H9 (cell line): ENCODE data around the gene PRSS50. TPM values are rescaled to one million over a fixed set of nuclear protein-coding genes. Genes with fewer than 3 reads are reported as not detected.

ENCODE experiments used
- DNase-seq: peaks from one replicate; pipeline ENCODE4 v3.0.0-alpha.2; 2017
- H2AFZ ChIP-seq: one replicate; pipeline ENCODE4 v1.6.1; 2013; ENCODE audit warnings: mild to moderate bottlenecking, low read length, control low read depth, moderate library complexity
- H2AK5ac ChIP-seq: 2 replicates; pipeline ENCODE4 v1.6.1; 2013; ENCODE audit warnings: low read length, control low read depth, mixed read lengths; ENCODE audit not compliant: insufficient read length
- H2BK120ac ChIP-seq: one replicate; pipeline ENCODE4 v1.6.1; 2013; ENCODE audit warnings: low read depth, mild to moderate bottlenecking, low read length, control low read depth, inconsistent platforms; ENCODE audit not compliant: poor library complexity, severe bottlenecking
- H2BK12ac ChIP-seq: 2 replicates; pipeline ENCODE4 v1.6.1; 2013; ENCODE audit warnings: low read length, control low read depth, mixed read lengths, low read depth; ENCODE audit not compliant: insufficient read length
- H2BK15ac ChIP-seq: 2 replicates; pipeline ENCODE4 v1.6.1; 2013; ENCODE audit warnings: low read depth, low read length, control low read depth
- H2BK20ac ChIP-seq: one replicate; pipeline ENCODE4 v1.6.1; 2013; ENCODE audit warnings: low read depth, mild to moderate bottlenecking, low read length, control low read depth, inconsistent platforms; ENCODE audit not compliant: poor library complexity, severe bottlenecking
- H2BK5ac ChIP-seq: 2 replicates; pipeline ENCODE4 v1.6.1; 2013; ENCODE audit warnings: low read length, control low read depth, mixed read lengths; ENCODE audit not compliant: insufficient read length
- H3K14ac ChIP-seq: 2 replicates; pipeline ENCODE4 v1.6.1; 2013; ENCODE audit warnings: low read length, control low read depth; ENCODE audit not compliant: insufficient read depth
- H3K18ac ChIP-seq: 2 replicates; pipeline ENCODE4 v1.6.1; 2013; ENCODE audit warnings: low read depth, mild to moderate bottlenecking, mixed read lengths, low read length, control low read depth; ENCODE audit not compliant: insufficient read length
- H3K23ac ChIP-seq: 2 replicates; pipeline ENCODE4 v1.6.1; 2013; ENCODE audit warnings: low read length, control low read depth, mixed read lengths, low read depth; ENCODE audit not compliant: insufficient read length
- H3K23me2 ChIP-seq: 2 replicates; pipeline ENCODE4 v1.6.1; 2013; ENCODE audit warnings: low read depth, mild to moderate bottlenecking, mixed read lengths, low read length, control low read depth; ENCODE audit not compliant: insufficient read length, poor library complexity, severe bottlenecking
- H3K27ac ChIP-seq: 2 replicates; pipeline ENCODE4 v1.5.1; 2013; ENCODE audit warnings: low read length, control low read depth, mixed read lengths, low read depth; ENCODE audit not compliant: insufficient read length
- H3K27me3 ChIP-seq: 2 replicates; pipeline ENCODE4 v1.6.1; 2013; ENCODE audit warnings: low read length, control low read depth, inconsistent platforms; ENCODE audit not compliant: insufficient read depth
- H3K4ac ChIP-seq: 2 replicates; pipeline ENCODE4 v1.6.1; 2013; ENCODE audit warnings: low read depth, mild to moderate bottlenecking, control low read depth, inconsistent platforms, low read length, moderate library complexity
- H3K4me1 ChIP-seq: 2 replicates; pipeline ENCODE4 v1.6.1; 2013; ENCODE audit warnings: low read length, control low read depth, inconsistent platforms; ENCODE audit not compliant: insufficient read depth
- H3K4me2 ChIP-seq: 2 replicates; pipeline ENCODE4 v1.6.1; 2013; ENCODE audit warnings: low read length, control low read depth, mixed read lengths; ENCODE audit not compliant: insufficient read length, insufficient read depth
- H3K56ac ChIP-seq: 2 replicates; pipeline ENCODE4 v1.6.1; 2013; ENCODE audit warnings: low read depth, mild to moderate bottlenecking, mixed read lengths, low read length, control low read depth; ENCODE audit not compliant: insufficient read length
- H3K79me1 ChIP-seq: 2 replicates; pipeline ENCODE4 v1.6.1; 2013; ENCODE audit warnings: low read depth, mild to moderate bottlenecking, moderate library complexity, low read length, control low read depth, inconsistent platforms; ENCODE audit not compliant: insufficient read depth, poor library complexity, severe bottlenecking
- H3K79me2 ChIP-seq: 2 replicates; pipeline ENCODE4 v1.6.1; 2013; ENCODE audit warnings: low read length, control low read depth, inconsistent platforms; ENCODE audit not compliant: insufficient read depth
- H3K9ac ChIP-seq: 2 replicates; pipeline ENCODE4 v1.6.1; 2013; ENCODE audit warnings: low read length, control low read depth, mixed read lengths; ENCODE audit not compliant: insufficient read length; ENCODE audit errors: extremely low read depth
- H3K9me3 ChIP-seq: one replicate; pipeline ENCODE4 v1.6.1; 2013; ENCODE audit warnings: low read depth, low read length, inconsistent platforms; ENCODE audit not compliant: control insufficient read depth
- H3T11ph ChIP-seq: one replicate; pipeline ENCODE4 v1.6.1; 2013; ENCODE audit warnings: mild to moderate bottlenecking, low read length, control low read depth, inconsistent platforms
- H4K20me1 ChIP-seq: one replicate; pipeline ENCODE4 v1.6.1; 2013; ENCODE audit not compliant: control insufficient read depth, insufficient read length, insufficient read depth
- H4K5ac ChIP-seq: 2 replicates; pipeline ENCODE4 v1.6.1; 2013; ENCODE audit warnings: low read depth, mild to moderate bottlenecking, mixed read lengths, low read length, control low read depth; ENCODE audit not compliant: insufficient read length
- H4K8ac ChIP-seq: replicated peaks from 2 replicates; pipeline ENCODE4 v1.6.1; 2013; ENCODE audit warnings: low read length, control low read depth, mixed read lengths, low read depth; ENCODE audit not compliant: insufficient read length
- H4K91ac ChIP-seq: 2 replicates; pipeline ENCODE4 v1.6.1; 2013; ENCODE audit warnings: low read depth, mild to moderate bottlenecking, moderate library complexity, mixed read lengths, low read length, control low read depth; ENCODE audit not compliant: insufficient read length
- H3K27ac Mint-ChIP-seq, 3 experiments: 2 replicates in 2 of 3; 3 replicates in 1 of 3; pipeline ENCODE4 v1.8.0; 2020 to 2021; ENCODE audit warnings: mixed read lengths in 3 of 3, mild to moderate bottlenecking in 1 of 3, moderate library complexity in 1 of 3
- H3K27me3 Mint-ChIP-seq: 2 replicates; pipeline ENCODE4 v1.8.0; 2021; ENCODE audit warnings: low read depth, mild to moderate bottlenecking, moderate library complexity, mixed read lengths
- H3K36me3 Mint-ChIP-seq, 3 experiments: 2 replicates in 2 of 3; 3 replicates in 1 of 3; pipeline ENCODE4 v1.8.0; 2020 to 2021; ENCODE audit warnings: low read depth in 3 of 3, mixed read lengths in 3 of 3; ENCODE audit not compliant: insufficient read depth in 1 of 3
- H3K4me1 Mint-ChIP-seq, 2 experiments: 2 replicates each; pipeline ENCODE4 v1.8.0; 2020; ENCODE audit warnings: mixed read lengths in 2 of 2
- H3K4me3 Mint-ChIP-seq, 2 experiments: 2 replicates in 1 of 2; 3 replicates in 1 of 2; pipeline ENCODE4 v1.8.0; 2020 to 2021; ENCODE audit warnings: mild to moderate bottlenecking in 2 of 2, mixed read lengths in 2 of 2, moderate library complexity in 1 of 2
- H3K9me3 Mint-ChIP-seq, 2 experiments: 2 replicates in 1 of 2; 3 replicates in 1 of 2; pipeline ENCODE4 v1.8.0; 2020; ENCODE audit warnings: mild to moderate bottlenecking in 2 of 2, mixed read lengths in 2 of 2, moderate library complexity in 1 of 2
- WGBS: extraction: QIAGEN DNeasy Blood & Tissue Kit; methylation state at CpG from one replicate; pipeline ENCODE4 v1.1.7; 2013; ENCODE audit warnings: missing lambda C conversion rate, low lambda C conversion rate, mixed read lengths; ENCODE audit not compliant: insufficient read length; ENCODE audit errors: extremely low coverage; 5-methylcytosine and 5-hydroxymethylcytosine counted together
- total RNA-seq: library from RNA; stranded (reverse); gene quantifications from 2 replicates; pipeline ENCODE4 v1.2.1, GENCODE V29; 2021
- TF ChIP-seq, protein P1 (sequence below): fragments of 200-600 bp; sonication (generic); conservative IDR thresholded peaks from 3 replicates; pipeline ENCODE4 v1.8.0; 2021; ENCODE audit warnings: antibody characterized with exemption, mild to moderate bottlenecking

PRSS50 gene
- total RNA-seq, 1 experiment from 2014 or later = 0.24 TPM

DNA sequence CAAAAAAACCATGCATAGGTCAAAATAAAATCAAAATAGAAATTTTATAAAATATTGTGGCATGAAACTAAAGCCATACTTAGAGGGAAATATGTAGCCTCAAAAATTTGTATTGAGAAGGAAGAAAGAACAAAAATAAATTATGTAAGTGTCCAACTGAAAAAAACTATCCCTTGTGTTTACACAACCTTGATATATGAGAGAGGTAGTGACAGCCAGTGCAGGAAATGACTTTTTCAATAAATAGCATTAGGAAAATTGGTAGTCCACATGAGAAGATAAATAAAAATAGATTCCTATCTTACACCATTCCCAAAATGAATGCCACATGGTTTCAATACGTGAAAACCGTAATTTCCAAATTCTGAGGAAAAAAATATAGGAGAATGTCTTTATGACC is 13.2 kb upstream of the PRSS50 start:
- TF ChIP-seq, protein P1, sequence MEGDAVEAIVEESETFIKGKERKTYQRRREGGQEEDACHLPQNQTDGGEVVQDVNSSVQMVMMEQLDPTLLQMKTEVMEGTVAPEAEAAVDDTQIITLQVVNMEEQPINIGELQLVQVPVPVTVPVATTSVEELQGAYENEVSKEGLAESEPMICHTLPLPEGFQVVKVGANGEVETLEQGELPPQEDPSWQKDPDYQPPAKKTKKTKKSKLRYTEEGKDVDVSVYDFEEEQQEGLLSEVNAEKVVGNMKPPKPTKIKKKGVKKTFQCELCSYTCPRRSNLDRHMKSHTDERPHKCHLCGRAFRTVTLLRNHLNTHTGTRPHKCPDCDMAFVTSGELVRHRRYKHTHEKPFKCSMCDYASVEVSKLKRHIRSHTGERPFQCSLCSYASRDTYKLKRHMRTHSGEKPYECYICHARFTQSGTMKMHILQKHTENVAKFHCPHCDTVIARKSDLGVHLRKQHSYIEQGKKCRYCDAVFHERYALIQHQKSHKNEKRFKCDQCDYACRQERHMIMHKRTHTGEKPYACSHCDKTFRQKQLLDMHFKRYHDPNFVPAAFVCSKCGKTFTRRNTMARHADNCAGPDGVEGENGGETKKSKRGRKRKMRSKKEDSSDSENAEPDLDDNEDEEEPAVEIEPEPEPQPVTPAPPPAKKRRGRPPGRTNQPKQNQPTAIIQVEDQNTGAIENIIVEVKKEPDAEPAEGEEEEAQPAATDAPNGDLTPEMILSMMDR = no peak
- WGBS = no CpG with 5 or more reads among the region's 2 CpGs
- Histone ChIP-seq H3K27ac (no peak overlapping the region), H2AFZ (no peak overlapping the region), H4K8ac (no peak overlapping the region), H2BK12ac (no peak overlapping the region), H2BK5ac (no peak overlapping the region), H3K14ac (no peak overlapping the region), H2BK120ac (no peak overlapping the region), H4K91ac (no peak overlapping the region), H3K9ac (no peak overlapping the region), H3K79me2 (no peaks in the 10 kb centered on the region), H3K9me3 (no peaks in the 10 kb centered on the region), H3K27me3 (no peaks in the 10 kb centered on the region), H3K79me1 (no peaks in the 10 kb centered on the region), H2AK5ac (no peak overlapping the region), H3T11ph (no peak overlapping the region), H3K23ac (no peak overlapping the region), H3K4me2 (no peak overlapping the region), H2BK20ac (no peak overlapping the region), H3K23me2 (no peaks in the 10 kb centered on the region), H4K5ac (no peak overlapping the region), H3K4me1 (no peaks in the 10 kb centered on the region; the same call in none of the 2 replicates), H4K20me1 (no peaks in the 10 kb centered on the region), H3K18ac (no peak overlapping the region), H3K4ac (no peak overlapping the region), H2BK15ac (no peak overlapping the region), H3K56ac (no peak overlapping the region)
- no peaks in the 10 kb centered on the region for H3K36me3 Mint-ChIP-seq
- DNase-seq = no peak
- H3K4me3 Mint-ChIP-seq = no peak overlapping the region
- peaks cover 3% of the 10 kb centered on the region for H3K27me3 Mint-ChIP-seq
- H3K9me3 Mint-ChIP-seq = no peaks in the 10 kb centered on the region
- peaks cover 21 to 27% of the 10 kb centered on the region in 2 experiments for H3K4me1 Mint-ChIP-seq
- H3K27ac Mint-ChIP-seq = no peak overlapping the region
